Stimulated activated CD4-positive, alpha-beta T cell treated with anti-CD3 and anti-CD28 coated beads, TNF-alpha, amount 100 ng/mL, for 48 hours (primary cell): ENCODE results near the gene TGM1.
"Not testable (repeated sequence)": the region's sequence is repeated elsewhere in the genome, so short reads cannot be mapped to it uniquely, and the experiment has no call there.

Source experiments
- DNase-seq, 3 donors: peaks; one replicate each; pipeline ENCODE4 v3.0.0-alpha.2; 2020; ENCODE audit warnings: low read depth in 3 of 3

TGM1 gene

GRCh38 chr14:24207104-24207551 lies 55.8 kb downstream of the TGM1 start:
- no peak for DNase-seq

GRCh38 chr14:24206260-24207103 lies 56.5 kb downstream of the TGM1 start:
- no peak for DNase-seq

GRCh38 chr14:24204163-24205146 lies 58.5 kb downstream of the TGM1 start:
- no peak for DNase-seq

DNA sequence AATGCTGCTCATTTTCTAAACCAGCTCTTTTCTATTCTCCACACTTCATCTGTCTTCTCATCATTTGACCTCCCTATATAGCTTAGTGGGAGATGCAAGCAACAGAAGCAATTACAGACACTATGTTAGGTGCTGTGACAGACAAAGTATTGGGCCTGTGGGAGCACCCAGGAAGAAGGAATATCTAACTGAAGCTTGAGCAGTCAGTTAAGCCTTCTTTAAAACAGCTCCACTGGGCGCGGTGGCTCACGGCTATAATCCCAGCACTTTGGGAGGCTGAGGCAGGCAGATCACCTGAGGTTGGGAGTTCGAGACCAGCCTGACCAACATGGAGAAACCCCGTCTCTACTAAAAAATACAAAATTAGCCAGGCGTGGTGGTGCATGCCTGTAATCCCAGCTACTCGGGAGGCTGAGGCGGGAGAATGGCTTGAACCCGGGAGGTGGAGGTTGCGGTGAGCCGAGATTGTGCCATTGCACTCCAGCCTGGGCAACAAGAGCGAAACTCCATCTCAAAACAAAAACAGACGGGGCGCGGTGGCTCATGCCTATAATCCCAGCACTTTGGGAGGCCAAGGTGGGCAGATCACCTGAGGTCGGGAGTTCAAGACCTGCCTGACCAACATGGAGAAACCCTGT lies 59.6 kb downstream of the TGM1 start:
- DNase-seq: not testable (repeated sequence)

DNA sequence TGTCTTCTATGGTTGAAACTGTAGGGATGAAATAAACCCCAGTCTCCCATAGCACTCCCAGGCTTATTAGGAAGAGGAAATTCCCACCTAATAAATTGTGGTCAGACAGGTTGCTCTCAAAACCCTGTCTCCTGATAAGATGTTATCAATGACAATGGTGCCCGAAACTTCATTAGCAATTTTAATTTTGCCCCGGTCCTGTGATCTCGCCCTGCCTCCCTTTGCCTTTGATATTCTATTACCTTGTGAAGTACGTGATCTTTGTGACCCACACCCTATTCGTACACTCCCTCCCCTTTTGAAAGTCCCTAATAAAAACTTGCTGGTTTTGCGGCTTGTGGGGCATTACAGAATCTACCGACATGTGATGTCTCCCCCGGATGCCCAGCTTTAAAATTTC lies 60.4 kb downstream of the TGM1 start:
- DNase-seq: not testable (repeated sequence)
